COLO829 (cell line): ENCODE data around the gene GPR158.

ENCODE experiments used
- DNase-seq: peaks from one replicate; pipeline ENCODE4 v3.0.0; 2012; ENCODE audit warnings: low spot score

Gene GPR158

GRCh38 chr10:25392132-25392531, 217.3 kb downstream of the GPR158 start:
- DNase-seq = no peak

GRCh38 chr10:25393621-25394020, 218.8 kb downstream of the GPR158 start:
- DNase-seq = no peak

DNA sequence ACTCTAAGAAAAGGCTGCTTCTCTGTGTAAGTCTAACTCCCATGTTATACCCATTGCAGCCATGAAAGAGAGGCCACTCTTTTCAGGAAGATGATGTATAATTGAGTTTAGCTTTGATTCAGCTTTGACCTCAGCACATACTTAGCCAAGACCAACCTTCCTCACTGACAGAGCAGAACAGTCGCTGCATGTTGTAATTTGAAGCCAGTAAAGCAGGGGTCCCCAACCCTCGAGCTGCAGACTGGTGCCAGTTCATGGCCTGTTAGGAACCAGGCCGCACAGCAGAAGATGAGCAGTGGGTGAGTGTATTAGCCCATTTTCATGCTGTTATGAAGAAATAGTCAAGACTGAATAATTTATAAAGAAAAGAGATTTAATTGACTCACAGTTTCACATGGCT, 223.9 kb downstream of the GPR158 start:
- DNase-seq = no peak

DNA sequence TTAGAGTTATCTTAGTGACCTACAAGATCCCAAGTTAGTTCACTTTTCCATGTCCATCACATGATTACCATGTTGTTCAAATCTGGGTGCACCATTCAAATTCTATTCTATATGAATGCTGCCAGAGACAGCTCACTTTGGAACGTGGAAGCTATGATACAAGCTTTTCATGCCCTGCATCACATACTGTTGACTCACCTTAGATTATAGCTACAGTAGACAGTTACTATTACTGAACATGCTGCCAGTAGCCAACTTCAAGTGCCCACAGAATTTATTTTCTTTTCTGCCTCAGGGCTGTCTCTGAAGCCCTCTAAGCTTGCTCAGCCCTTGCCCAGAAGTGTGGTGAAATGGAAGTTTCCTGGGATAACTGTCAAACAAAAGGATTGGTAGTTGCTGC, 231.1 kb downstream of the GPR158 start:
- DNase-seq = no peak

- no peak for DNase-seq
These were observed 242.8 kb downstream of the GPR158 start for GRCh38 chr10:25417611-25418010.

DNA sequence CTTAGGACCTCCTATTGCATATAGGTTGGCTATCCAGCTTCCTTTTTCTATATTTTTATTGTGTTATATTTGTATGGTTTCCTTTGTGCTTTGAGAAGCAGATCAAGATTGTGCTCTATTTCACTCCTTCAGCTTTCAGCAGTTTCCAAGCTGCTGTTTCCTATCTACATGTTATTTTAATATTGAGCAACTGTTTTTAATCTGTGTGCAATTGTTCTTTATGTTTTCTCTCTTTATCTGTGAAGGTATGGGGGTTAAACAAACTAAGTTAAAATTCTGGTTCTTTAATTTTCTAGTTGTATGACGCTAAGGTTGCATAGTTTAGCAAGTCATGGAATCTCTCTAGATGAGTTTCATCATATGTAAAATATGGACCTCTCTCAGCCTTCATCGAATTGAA, 251.0 kb downstream of the GPR158 start:
- DNase-seq = no peak

- no peak for DNase-seq
These were observed 261.6 kb downstream of the GPR158 start for GRCh38 chr10:25436431-25436830.

- no peak for DNase-seq
These were observed 266.5 kb downstream of the GPR158 start for GRCh38 chr10:25441270-25441669.

GRCh38 chr10:25444266-25444665, 269.5 kb downstream of the GPR158 start:
- DNase-seq = no peak

DNA sequence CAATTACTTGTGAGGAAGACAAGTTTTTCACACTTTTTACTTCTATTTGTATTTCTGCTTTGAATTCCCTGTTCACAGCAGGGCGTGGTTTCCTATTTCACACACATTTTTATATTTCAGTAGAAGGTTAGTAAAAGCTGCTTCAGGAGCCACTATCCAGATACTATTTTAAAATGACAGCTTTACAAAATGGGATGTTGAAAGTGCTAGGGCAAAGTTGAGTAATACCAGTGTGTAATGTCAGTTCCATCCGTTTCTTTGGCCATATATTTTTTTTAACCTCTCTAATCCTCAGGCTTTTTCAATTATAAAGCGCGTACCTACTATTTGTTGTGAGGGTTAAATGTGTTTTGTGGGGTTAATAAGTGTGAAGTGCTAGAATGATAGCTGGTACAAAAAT, 276.6 kb downstream of the GPR158 start:
- no peak for DNase-seq

DNA sequence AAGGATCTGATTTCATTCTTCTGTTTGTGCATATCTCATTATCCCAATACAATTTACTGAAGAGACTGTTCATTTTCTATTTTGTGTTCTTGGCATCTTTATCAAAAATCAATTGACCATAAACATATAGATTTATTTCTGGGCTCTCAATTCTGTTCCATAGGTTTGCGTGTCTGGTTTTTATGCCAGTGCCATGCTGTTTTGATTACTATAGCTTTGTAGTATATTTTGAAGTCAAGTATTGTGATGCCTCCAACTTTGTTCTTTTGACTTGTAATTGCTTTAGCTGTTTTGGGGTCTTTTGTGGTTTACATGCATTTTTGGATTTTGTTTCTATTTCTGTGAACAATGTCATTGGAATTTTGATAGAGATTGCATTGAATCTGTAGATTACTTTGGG, 278.8 kb downstream of the GPR158 start:
- DNase-seq = no peak

DNA sequence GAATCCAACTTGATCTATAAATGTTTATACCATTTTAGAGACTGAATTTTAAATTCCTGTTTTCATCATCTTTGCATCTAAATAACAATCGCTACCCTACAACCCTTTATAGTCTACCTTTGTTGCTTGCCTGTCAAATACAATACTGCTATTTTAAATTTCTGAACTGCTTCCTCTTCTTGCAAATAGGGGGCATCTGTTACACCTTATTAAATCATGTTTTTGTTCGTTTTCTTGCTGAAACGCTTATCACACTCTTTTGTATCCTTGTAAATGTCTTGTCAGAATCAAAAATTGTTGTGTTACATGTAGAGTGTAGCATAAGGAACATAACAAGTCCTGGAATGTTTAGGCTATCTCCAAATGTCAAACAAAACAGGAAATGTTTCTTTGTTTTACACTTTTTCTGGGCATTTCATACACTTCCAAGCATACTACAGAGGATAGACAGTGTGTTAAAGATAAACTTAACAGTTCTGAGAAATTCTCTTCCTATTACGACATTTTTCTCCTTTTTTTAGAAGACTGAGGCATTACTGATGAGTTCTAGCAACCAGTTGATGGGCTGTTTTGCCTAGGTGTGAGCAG, 281.3 kb downstream of the GPR158 start:
- no peak for DNase-seq

DNA sequence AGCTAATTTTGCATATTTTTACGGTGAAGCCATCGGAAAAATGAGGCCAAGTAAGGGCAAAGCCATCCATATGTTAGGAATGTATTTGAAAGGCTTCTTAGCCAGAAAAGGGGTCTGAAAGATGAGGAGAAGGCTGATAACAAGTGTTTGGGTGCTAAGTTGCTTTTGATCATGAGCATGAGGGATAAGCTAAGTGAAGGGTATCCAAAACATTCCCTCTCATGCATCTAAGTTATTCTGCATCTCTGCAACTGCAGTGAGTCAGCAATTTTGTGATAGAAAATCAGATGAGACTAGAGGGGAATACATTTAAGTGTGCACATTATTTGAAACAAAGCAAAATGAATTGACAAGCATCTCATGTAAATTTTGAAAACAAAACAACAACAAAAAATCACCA, 282.8 kb downstream of the GPR158 start:
- no peak for DNase-seq

- peak; percentile 7 for DNase-seq
These were observed 291.0 kb downstream of the GPR158 start for GRCh38 chr10:25465582-25466372.

- no peak for DNase-seq
These were observed 293.1 kb downstream of the GPR158 start for GRCh38 chr10:25467881-25468280.

GRCh38 chr10:25481467-25481866, 306.7 kb downstream of the GPR158 start:
- no peak for DNase-seq

DNA sequence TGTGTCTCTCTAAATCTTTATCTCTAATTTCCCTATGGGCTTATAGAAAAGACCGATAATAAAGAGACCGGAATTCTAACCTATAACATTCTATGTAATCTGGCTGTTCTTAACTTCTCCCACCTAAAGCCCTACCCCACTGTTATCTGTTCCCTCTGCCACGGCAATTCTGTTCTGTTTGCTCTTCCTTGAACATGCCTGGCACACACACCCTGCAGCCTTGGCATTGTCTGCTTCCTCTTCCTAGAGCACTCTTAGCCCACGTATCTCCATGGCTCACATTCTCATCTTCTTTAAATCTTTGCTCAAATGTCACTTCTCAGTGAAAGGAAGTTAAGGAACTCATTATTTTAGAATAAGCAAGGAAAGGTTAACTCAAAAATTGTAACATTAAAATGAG, 309.2 kb downstream of the GPR158 start:
- no peak for DNase-seq

DNA sequence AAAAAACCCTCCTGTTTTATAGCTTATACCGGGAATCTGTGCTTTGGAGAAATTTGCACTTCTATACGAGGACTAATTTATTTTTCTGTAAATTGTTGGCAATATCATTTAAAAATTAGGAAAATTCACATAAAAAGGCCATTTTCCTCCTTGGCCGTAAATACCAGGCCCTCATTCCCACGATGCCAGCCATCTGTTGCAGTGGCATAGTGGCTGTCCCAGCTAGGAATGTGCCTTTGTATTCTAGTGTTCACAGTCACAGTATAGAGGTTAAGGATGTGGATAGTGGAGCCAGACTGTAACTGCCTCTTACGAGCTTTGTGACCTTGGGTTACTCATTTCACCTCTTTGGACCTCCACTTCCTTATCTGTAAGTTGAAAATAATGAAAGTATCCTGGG, 312.5 kb downstream of the GPR158 start:
- DNase-seq = no peak

GRCh38 chr10:25492040-25492439, 317.2 kb downstream of the GPR158 start:
- DNase-seq = no peak

- no peak for DNase-seq
These were observed 317.9 kb downstream of the GPR158 start for GRCh38 chr10:25492680-25493079.

DNA sequence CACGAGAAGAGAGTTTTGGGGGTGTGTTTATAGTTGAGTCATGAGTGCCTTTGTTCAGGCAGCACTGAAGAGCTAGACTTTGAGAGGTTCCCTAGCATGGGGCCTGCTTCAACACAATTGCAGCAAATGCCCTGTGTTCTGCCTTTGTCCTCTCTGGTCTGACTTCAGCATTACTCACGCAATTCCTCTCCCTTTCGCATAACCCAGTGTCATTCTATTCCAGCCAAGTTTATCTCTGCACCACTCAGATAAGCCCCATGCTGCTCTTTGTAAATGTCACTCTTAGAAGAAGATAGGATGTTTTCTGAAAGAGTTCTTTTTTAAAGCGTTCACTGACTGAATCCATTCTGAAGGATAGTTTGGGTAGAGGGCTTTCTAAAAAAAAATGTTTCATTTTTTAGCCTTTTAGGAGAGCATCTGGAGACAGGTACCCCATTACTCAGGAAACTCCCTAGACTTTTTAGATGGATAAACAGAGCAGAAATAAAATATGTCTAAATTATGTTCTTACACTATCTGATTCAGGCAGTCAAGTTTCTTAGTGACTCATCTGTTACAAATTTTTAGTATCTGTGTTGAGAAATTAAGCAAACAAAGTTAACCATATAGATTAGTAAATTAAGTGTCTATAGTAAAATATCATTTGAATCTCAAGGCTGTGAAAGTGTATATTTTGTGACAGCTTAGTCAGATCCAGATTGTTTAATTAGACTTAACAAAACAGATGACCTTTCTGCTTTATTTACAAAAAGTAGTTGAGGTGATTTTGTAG, 318.5 kb downstream of the GPR158 start:
- peak; percentile 65 for DNase-seq

DNA sequence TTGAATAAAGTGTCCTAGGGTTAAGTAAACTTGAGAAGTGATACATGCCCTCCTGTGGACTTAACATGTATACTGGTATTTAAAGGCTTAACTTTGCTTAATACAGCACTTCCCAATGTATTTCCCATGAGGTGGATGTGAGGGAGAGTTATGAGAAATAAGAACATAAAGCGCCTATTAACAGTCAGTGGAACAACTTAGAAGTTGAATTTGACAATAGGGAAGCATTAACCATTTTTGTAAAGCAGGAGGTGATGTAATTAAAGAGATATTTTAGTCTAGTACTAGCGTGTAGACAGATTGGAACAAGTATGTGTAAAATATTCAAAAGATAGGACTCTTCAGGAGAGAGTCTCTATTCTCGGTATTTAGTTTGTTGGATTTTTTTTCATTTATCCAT, 322.4 kb downstream of the GPR158 start:
- no peak for DNase-seq

DNA sequence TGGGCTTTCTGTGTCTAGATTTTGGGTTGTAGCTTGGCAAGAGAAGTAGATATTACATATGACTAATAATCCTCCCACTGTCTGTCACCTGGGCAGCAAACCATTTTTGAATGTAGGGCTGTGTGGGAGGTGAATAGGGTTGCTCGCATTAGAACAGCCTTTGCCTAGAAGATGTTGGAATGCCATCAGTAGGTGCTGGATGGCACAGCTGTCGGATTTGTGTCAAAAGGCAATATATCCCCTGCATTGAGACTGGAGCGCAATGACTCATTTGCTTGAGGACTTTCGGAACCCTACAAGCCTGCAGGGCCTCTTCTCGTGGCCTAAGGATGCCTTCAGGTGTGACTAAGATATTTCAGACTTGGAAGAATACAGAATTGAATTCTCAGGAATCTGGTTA, 323.8 kb downstream of the GPR158 start:
- DNase-seq = no peak
